HG02943 (cell line): ENCODE measurements around the gene DLL1.

ENCODE experiments used
- ATAC-seq: cut with Tn5 transposase; IDR thresholded peaks from one replicate; pipeline ENCODE4 v1.9.1; 2021; ENCODE audit warnings: mild to moderate bottlenecking, low read depth, moderate library complexity; ENCODE audit not compliant: unreplicated experiment

DLL1 gene

GRCh38 chr6:170234419-170234818 lies 56.5 kb downstream of the DLL1 start:
- ATAC-seq: no peak

GRCh38 chr6:170233286-170234205 lies 57.3 kb downstream of the DLL1 start:
- ATAC-seq: no peak
